ENCODE measurements around the gene GPBP1.

DNA sequence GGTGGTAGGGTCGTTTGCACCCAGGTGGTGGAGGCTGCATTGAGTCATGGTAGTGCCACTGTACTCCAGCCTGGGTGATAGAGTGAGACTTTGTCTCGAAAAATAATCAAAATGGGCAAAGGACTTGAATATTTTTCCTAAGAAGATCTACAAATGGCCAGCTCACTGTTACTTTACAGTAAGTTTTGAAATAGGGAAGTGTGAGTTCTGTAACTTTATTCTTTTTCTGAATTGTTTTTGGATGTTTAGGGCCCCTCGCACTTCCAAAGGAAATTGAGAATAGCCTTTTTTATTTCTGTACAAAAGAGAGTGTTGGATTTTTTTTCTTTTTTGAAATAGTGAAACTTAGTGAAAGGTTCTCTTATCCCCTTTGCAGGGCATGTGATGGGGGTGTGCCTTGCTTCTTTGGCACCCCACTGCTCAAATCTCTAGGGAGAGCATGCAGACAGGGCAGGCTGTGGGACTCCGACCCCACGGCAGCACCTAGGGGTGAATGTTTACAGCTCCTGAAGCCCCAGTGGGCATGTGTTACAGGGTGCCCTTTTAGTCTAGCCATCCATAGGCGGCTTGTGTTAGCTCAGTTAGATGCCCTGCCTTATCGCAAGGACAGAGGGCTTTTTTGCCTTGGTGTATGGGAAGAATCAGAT lies 33.3 kb downstream of the GPBP1 start:
- TF ChIP-seq, protein P1, sequence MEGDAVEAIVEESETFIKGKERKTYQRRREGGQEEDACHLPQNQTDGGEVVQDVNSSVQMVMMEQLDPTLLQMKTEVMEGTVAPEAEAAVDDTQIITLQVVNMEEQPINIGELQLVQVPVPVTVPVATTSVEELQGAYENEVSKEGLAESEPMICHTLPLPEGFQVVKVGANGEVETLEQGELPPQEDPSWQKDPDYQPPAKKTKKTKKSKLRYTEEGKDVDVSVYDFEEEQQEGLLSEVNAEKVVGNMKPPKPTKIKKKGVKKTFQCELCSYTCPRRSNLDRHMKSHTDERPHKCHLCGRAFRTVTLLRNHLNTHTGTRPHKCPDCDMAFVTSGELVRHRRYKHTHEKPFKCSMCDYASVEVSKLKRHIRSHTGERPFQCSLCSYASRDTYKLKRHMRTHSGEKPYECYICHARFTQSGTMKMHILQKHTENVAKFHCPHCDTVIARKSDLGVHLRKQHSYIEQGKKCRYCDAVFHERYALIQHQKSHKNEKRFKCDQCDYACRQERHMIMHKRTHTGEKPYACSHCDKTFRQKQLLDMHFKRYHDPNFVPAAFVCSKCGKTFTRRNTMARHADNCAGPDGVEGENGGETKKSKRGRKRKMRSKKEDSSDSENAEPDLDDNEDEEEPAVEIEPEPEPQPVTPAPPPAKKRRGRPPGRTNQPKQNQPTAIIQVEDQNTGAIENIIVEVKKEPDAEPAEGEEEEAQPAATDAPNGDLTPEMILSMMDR (IDR thresholded peaks at IDR 0.05; ENCODE audit: low read depth, low read length, poor library complexity, severe bottlenecking): no peak
- TF ChIP-seq EZH2phosphoT487 (IDR thresholded peaks at IDR 0.05; ENCODE audit: borderline replicate concordance, low read length): no peak
